T1000 (cell line): ENCODE measurements around the gene NHSL2.

Experiments used
- DNase-seq: peaks from one replicate; lab custom pipeline; 2025; ENCODE audit warnings: mixed read lengths; lab: John Stamatoyannopoulos, UW

NHSL2 gene

DNA sequence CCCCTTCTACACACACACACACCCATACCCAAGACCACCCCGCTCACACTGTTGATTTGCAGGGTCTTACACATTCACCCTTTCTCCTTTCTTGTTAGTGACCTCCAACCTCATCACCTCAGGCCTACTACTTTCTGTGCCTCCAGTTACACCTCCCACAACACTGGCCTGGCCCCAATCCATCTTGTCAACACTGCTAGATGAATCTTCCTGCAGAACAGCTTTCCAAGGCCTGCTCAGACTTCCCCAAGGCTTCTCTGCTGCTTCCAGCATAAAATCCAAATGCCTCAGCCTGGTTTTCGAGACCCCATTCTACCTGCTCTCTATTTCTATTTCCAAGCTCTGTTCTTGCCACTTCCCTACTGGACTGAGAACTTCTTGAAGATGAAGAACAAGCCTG lies 79.9 kb downstream of the NHSL2 start:
- no peak for DNase-seq

DNA sequence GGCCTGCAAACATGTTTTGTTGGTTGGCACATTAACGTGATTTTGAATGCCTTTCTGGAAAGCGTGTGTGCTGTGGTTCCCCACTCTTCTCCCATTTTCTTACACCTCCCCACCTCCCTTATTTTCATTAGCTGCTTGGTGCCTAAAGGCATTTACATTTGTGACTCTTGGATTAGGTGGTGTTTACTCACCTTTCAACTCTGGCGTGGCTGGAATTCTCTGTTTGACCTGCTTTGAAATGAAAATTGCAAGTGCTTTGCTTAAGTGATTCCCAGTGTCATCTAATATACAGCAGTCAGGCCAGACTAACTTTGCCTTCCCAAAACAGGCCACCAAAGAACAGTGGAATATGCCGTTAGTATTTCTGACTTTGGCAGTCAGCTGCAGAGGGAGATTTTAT lies 80.5 kb downstream of the NHSL2 start:
- DNase-seq, result no peak

DNA sequence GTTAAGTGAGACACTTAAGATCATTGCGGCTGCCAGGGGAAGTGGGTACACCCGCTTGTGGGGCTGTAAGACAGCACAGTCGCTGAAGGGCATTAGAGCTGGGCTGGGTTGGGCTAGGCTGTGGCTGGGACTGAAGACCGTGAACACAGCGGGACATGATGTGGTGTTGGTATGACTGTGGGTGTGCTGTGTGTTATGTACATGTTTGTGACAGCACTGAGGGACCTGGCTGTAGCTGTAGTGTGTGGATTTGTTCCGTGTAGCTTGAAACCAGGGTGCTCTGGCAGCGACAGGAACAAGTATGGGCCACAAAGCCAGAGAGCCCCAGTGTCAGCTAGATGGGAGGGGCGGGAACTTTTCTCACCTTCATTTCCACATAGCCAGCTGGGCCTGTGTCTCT lies 82.1 kb downstream of the NHSL2 start:
- no peak for DNase-seq

GRCh38 chrX:71993371-71993770 lies 82.7 kb downstream of the NHSL2 start:
- DNase-seq, result no peak

- no peak for DNase-seq
These were observed 84.0 kb downstream of the NHSL2 start for GRCh38 chrX:71994601-71995000.

GRCh38 chrX:71995122-71995521 lies 84.5 kb downstream of the NHSL2 start:
- DNase-seq, result no peak

DNA sequence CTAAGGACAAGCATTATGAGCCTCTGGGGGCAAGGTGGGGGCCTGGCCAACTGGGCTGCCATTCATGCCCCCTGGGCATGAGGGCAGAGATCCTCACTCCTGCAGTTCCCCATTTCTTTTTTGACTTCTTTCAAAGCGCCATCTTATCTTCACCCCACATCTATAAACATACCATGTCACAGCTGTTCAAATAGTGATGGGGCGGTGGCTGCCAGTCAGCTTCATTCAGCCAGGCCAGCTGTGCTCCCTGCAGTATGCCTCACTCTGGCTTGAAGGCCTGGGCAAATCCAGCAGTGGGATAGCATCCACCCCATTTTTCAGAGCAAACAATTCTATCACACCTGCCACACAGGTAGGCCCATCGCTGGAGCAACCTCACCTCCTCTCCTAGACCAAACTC lies 85.5 kb downstream of the NHSL2 start:
- no peak for DNase-seq

DNA sequence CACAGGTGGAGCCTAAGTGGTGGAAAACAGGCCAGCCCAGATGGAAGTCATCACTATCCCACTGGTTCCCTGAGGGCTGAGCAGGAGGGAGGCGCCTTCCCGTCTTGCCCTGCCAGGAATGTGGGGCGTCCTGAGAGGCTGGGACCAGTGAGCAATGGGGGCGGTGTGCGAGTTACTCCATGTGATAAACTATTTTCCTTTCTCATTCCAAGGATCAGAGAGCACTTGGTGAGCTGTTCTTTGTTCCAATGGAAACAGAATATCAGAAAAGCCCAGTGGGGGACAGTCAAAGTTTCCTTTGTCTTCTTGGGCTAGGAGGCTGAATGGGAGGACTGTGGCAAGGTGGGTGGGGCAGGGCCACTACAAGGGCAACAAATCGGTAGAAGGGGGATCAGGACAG lies 86.2 kb downstream of the NHSL2 start:
- no peak for DNase-seq

DNA sequence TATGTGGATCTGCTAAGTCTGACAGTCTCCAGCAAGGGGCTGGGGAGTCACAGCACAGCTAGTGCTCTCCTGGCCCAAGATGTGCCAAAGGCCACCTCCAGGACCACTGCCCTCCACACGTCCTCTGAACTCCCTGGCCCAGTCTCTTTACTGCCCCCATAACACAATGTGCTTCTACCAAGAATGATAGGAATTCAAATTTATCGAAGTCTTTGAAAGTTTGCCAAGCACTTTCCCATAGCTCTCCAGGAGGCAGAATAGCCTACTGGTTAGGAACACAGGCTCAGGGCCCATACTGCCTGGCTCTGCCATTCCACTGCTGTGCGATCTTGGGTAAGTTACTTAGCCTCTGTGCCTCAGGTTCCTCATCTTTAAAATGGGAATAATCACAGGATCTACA lies 86.7 kb downstream of the NHSL2 start:
- DNase-seq, result no peak

DNA sequence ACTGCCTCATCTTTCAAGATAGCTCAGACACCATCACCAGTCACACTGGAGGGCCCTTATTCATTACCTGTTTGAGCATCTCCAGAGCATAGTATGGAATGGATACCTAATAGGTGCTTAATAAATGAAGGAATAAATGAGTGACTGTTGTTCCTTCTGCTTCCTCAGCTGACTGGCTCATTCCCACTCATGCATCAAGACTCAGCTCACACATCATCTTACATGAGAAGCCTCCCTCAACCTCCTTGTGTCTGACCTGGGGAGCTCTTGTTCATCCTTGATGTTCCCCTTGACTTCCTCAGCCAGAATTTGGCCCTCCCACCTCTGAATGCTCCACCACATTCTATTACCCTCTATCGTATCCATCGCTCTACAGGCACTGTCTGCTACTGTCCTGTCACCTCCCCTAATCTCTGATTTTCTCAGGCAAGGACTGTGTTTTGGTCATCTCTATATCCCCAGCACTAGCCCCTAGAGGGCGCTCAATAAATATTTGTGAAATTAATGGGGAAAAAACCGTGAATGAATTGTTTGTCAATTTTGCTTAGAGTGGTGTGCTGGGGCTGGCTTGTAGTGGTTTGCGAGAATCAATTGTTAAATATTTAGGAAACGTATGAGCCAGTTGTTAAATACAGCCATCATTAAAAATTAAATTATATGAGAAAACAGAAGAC lies 88.3 kb downstream of the NHSL2 start:
- DNase-seq, result peak; percentile 2

DNA sequence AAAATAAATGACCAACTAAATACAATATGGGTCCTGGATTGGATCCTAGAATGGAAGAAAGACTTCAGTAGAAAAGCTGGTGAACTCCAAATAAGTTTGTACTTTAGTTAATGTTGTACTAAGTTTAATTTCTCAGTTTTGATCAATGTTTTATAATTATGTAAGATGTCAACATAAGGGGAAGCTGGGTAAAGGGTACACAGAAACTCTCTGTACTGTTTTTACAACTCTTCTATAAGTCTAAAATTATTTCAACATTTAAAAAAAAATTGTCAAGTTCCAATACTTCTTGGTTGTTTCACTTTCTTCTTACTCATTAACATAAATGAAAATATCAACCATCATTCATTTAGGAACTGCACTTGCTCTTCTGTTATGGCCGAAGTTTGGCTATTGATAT lies 88.9 kb downstream of the NHSL2 start:
- DNase-seq, result no peak

DNA sequence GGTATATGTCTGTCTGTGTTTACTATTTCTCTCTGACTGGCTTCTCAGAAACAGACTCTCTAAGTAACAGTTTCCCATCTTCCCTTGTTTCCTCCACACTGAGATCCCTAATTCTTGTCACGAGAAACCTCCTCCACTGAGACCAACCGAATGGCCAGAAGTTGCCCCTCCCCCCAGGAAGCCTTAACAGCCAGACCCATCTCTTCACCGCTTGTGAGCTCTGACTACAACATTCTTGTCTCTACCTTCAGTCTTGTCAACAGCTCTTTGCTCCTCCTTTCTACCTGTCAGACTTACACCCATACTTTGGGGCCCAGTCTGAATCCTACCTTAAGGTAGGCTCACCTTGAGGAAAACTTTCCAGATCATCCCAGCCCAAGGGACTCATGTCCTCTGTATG lies 90.8 kb downstream of the NHSL2 start:
- DNase-seq, result no peak

GRCh38 chrX:72001906-72002305 lies 91.3 kb downstream of the NHSL2 start:
- DNase-seq, result no peak

GRCh38 chrX:72002875-72003274 lies 92.2 kb downstream of the NHSL2 start:
- DNase-seq, result no peak

DNA sequence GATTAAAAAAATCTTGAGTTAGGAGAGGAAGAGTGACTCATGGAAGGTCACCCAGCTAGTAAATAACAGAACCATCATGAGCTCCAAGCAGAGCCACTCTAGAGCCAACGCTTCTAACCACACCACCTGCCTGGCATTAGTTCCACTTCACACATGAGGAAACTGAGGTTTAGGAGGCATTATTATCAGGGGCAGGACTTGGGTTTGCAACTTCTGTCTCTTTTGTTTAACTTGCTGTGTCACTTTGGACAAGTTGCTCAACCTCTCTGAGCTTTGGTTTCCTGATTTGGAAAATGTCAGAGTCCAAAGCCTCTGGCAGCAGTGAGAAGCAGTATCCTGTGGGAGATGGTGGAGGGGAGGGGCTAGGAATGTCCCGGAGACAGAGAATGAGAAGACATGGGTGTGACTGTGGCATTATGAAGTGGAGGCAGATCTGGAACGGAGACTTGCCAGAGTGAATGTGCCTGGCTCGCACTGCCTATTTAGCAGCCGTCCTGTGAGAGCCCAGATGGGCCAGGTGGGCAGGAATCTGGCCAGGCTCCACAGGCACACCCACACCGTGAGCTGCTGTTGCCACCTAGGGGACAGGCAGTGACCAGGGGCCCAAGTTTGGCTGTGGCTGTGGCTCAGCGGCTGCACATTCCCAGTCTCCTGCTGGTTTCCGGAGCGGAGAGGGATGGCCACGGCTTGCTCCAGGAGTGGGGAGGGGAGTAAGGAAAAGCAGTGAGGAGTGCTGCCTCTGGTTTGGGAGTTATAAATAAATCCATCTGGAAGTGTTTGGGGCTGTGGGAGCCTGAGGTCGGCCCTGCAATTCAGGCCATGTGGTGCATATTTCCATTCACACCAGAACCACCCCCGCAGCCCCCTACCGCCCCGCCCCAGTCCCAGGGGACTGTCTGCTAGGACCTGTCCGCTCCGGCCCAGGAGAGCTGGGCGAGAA lies 93.4 kb downstream of the NHSL2 start:
- no peak for DNase-seq

DNA sequence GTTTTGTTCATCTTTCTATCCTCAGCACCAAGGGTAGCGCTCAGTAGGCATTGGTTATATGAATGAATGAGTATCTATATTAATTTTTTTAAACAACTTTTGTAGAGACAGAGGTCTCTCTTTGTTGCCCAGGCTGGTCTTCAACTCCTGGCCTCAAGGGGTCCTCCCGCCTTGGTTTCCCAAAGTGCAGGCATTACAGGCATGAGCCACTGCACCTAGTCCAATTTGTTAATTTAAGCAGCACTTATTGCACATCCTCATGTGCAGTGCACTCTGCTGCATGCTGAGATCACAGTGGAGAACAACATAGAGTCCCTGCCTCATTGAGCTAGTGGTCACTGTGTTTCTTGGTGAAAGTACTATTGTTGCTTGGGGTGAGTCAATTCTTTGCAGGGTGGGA lies 94.4 kb downstream of the NHSL2 start:
- DNase-seq, result no peak

DNA sequence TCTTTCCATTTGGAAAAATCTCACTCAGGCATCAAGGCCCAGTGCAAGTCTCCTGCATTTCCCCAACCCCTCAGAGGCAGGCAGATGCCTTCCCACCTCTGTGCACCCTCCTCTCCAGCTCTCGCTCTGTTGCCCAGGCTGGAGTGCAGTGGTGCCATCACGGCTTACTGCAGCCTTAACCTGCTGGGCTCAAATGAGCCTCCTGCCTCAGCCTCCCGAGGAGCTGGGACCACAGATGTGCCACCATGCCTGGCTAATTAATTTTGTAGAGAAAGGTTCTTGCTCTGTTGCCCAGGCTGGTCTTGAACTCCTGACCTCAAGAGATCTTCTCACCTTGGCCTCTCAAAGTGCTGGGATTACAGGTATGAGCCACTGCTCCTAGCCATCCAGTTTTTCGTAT lies 95.8 kb downstream of the NHSL2 start:
- no peak for DNase-seq

- DNase-seq, result no peak
These were observed 99.1 kb downstream of the NHSL2 start for GRCh38 chrX:72009731-72010130.

DNA sequence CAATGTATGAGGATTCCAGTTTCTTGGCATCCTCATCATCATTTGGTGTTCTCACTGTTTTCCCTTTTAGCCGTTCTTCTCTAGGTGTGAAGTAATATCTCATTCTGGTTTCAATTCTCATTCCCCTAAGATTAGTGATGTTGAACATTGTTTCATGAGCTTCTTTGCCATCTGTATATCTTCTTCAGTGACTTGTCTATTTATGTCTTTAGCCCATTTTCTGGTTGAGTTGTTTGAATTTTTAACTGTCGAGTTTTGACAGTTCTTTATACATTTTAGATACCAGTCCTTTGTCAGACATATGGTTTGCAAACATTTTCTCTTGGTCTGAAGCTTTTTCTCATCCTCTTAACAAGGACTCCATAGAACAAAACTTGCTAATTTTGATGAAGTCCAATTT lies 101.1 kb downstream of the NHSL2 start:
- no peak for DNase-seq

DNA sequence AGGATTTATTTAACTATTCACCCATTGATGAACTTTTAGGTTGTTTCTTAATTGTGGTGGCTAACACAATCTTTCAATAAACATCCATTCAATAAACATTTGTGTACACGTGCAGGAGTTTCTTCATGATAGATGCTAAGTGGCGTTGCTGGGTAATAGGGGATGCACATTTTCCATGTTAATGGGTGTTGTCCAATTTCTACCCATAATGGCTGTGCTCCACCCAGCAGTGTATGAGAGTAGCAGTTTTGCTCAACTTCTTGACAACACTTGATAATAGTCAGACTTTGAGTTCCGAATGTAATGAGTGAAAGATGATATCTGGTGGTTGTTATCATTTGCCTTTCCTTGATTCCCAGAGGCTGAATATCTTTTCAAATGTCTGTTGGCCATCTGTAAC lies 104.7 kb downstream of the NHSL2 start:
- no peak for DNase-seq

- no peak for DNase-seq
These were observed 106.5 kb downstream of the NHSL2 start for GRCh38 chrX:72016881-72017783.
